Measurements from ENCODE around the gene ARTN.

ARTN gene

GRCh38 chr1:43912607-43913006 lies 21.0 kb upstream of the ARTN start:
- DNase-seq (ENCODE audit: low read depth), result no peak
- TF ChIP-seq CTCF (IDR thresholded peaks at IDR 0.05; ENCODE audit: control insufficient read depth, extremely low read depth, insufficient read depth), result no peak
- H3K4me3 ChIP-seq (ENCODE audit: low read depth, low read length), result no peak overlapping the region

- no peak overlapping the region for H3K4me3 ChIP-seq (ENCODE audit: low read depth, low read length)
- no peak for DNase-seq (ENCODE audit: low read depth)
- no peak for TF ChIP-seq CTCF (IDR thresholded peaks at IDR 0.05; ENCODE audit: control insufficient read depth, extremely low read depth, insufficient read depth)
These were observed 20.5 kb upstream of the ARTN start for GRCh38 chr1:43913051-43913501.

GRCh38 chr1:43913666-43914360 lies 19.8 kb upstream of the ARTN start:
- TF ChIP-seq CTCF (IDR thresholded peaks at IDR 0.05; ENCODE audit: control insufficient read depth, extremely low read depth, insufficient read depth), result no peak
- H3K4me3 ChIP-seq (ENCODE audit: low read depth, low read length), result no peak overlapping the region
- no peak for DNase-seq (ENCODE audit: low read depth)

- H3K4me3 ChIP-seq (ENCODE audit: low read depth, low read length), result no peak overlapping the region
- no peak for DNase-seq (ENCODE audit: low read depth)
- TF ChIP-seq CTCF (IDR thresholded peaks at IDR 0.05; ENCODE audit: control insufficient read depth, extremely low read depth, insufficient read depth), result no peak
These were observed 18.8 kb upstream of the ARTN start for GRCh38 chr1:43914576-43915525.

GRCh38 chr1:43919906-43920305 lies 13.7 kb upstream of the ARTN start:
- no peak overlapping the region for H3K4me3 ChIP-seq (ENCODE audit: low read depth, low read length)
- no peak for DNase-seq (ENCODE audit: low read depth)
- no peak for TF ChIP-seq CTCF (IDR thresholded peaks at IDR 0.05; ENCODE audit: control insufficient read depth, extremely low read depth, insufficient read depth)

- no peak for DNase-seq (ENCODE audit: low read depth)
- TF ChIP-seq CTCF (IDR thresholded peaks at IDR 0.05; ENCODE audit: control insufficient read depth, extremely low read depth, insufficient read depth), result no peak
These were observed 12.6 kb upstream of the ARTN start for GRCh38 chr1:43921022-43921421.

More at GRCh38 chr1:43921022-43921421, 12.6 kb upstream of the ARTN start:
- H3K4me3 ChIP-seq (ENCODE audit: low read depth, low read length), result no peak overlapping the region
